SJSA1 (cell line): ENCODE data around the gene SHTN1. TPM values are rescaled to one million over a fixed set of nuclear protein-coding genes. Genes with fewer than 3 reads are reported as not detected.

Experiments used
- DNase-seq, 2 experiments: peaks; one replicate each; pipeline ENCODE4 v3.0.0-alpha.2; 2015 to 2020; ENCODE audit warnings: low spot score in 2 of 2, low read depth in 1 of 2
- H3K27ac ChIP-seq: fragments of 250-450 bp; sonication (Bioruptor Pico); 2 replicates; pipeline ENCODE4 v1.5.1; 2020; ENCODE audit warnings: mild to moderate bottlenecking, moderate library complexity
- H3K27me3 ChIP-seq: fragments of 250-450 bp; sonication (Bioruptor Pico); replicated peaks from 2 replicates; pipeline ENCODE4 v1.5.1; 2020; ENCODE audit warnings: mild to moderate bottlenecking, moderate library complexity
- H3K36me3 ChIP-seq: fragments of 250-450 bp; sonication (Bioruptor Pico); 2 replicates; pipeline ENCODE4 v1.5.1; 2020; ENCODE audit warnings: mild to moderate bottlenecking
- H3K4me1 ChIP-seq: fragments of 250-450 bp; sonication (Bioruptor Pico); replicated peaks from 2 replicates; pipeline ENCODE4 v1.6.1; 2021; ENCODE audit warnings: mild to moderate bottlenecking
- H3K4me3 ChIP-seq: fragments of 250-450 bp; sonication (Bioruptor Pico); 2 replicates; pipeline ENCODE4 v1.5.1; 2020; ENCODE audit warnings: mild to moderate bottlenecking
- H3K9me3 ChIP-seq: fragments of 250-450 bp; sonication (Bioruptor Pico); replicated peaks from 2 replicates; pipeline ENCODE4 v1.5.1; 2020; ENCODE audit warnings: mild to moderate bottlenecking
- total RNA-seq: library from RNA; depleted of rRNA; stranded (reverse); fragments of >200 nt; shearing (Covaris generic); gene quantifications from 2 replicates; pipeline ENCODE4 v1.2.3, GENCODE V29; 2014

The SHTN1 gene
- total RNA-seq, 1 experiment from 2014 or later = 6.5 TPM

DNA sequence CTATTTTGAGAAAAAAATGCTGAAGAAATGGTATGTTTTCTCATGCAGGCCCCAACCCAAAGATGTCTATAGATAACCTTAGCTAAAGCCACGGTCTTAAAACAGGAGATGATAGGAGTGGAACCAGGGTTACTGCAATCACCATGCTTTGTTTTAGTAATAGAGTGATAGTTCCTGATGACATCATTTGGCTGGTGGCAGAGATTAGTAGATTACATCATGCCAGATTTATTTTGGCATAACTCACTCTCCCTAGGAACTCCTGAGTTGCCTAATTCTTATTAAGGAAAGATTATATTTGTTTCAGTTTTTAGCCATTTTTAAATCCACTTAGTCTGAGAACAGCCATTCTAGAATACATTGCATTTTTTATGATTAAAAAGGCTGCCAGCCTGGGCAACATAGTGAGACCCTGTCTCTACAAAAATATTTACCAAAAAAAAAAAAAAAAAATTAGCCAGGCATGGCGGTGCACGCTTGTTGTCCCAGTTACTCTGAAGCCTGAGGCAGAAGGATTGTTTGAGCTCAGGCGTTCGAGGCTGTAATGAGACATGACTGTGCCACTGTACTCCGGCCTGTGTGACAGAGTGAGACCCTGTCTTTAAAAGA, 137.9 kb downstream of the SHTN1 start:
- H3K4me1 ChIP-seq = no peaks in the 10 kb centered on the region
- no peak overlapping the region for H3K4me3 ChIP-seq
- DNase-seq = no peak
- no peak overlapping the region for H3K27ac ChIP-seq
- no peaks in the 10 kb centered on the region for H3K36me3 ChIP-seq
- no peaks in the 10 kb centered on the region for H3K9me3 ChIP-seq
- H3K27me3 ChIP-seq = 0 out of 2 replicates have a peak, but pooled peaks cover 3% of the 10 kb centered on the region

GRCh38 chr10:116866066-116866465, 138.9 kb downstream of the SHTN1 start:
- Histone ChIP-seq H3K27ac (no peak overlapping the region), H3K4me3 (no peak overlapping the region), H3K9me3 (no peaks in the 10 kb centered on the region), H3K27me3 (peaks cover 3% of the 10 kb centered on the region; the same call in 1 of the 2 replicates), H3K36me3 (no peaks in the 10 kb centered on the region), H3K4me1 (no peaks in the 10 kb centered on the region)
- no peak for DNase-seq

- no peaks in the 10 kb centered on the region for H3K4me1 ChIP-seq
- no peaks in the 10 kb centered on the region for H3K9me3 ChIP-seq
Observed at GRCh38 chr10:116864436-116864835, 140.6 kb downstream of the SHTN1 start.

GRCh38 chr10:116861796-116862195, 143.2 kb downstream of the SHTN1 start:
- H3K27ac ChIP-seq = no peak overlapping the region
- no peaks in the 10 kb centered on the region for H3K4me1 ChIP-seq
- H3K9me3 ChIP-seq = no peaks in the 10 kb centered on the region; the same call in 1 of the 2 replicates
- no peaks in the 10 kb centered on the region for H3K36me3 ChIP-seq
- H3K4me3 ChIP-seq = no peak overlapping the region
- DNase-seq = no peak
- H3K27me3 ChIP-seq = no peaks in the 10 kb centered on the region; the same call in 1 of the 2 replicates

More at GRCh38 chr10:116864436-116864835, 140.6 kb downstream of the SHTN1 start:
- no peak for DNase-seq
- H3K36me3 ChIP-seq = no peaks in the 10 kb centered on the region
- H3K4me3 ChIP-seq = no peak overlapping the region
- no peak overlapping the region for H3K27ac ChIP-seq
- H3K27me3 ChIP-seq = peaks cover 3% of the 10 kb centered on the region; the same call in 1 of the 2 replicates

- no peaks in the 10 kb centered on the region; the same call in 1 of the 2 replicates for H3K9me3 ChIP-seq
- H3K27ac ChIP-seq = no peak overlapping the region
- H3K4me1 ChIP-seq = no peaks in the 10 kb centered on the region
- H3K36me3 ChIP-seq = no peaks in the 10 kb centered on the region
- no peak for DNase-seq
- no peak overlapping the region for H3K4me3 ChIP-seq
- H3K27me3 ChIP-seq = no peaks in the 10 kb centered on the region; the same call in 1 of the 2 replicates
Observed at GRCh38 chr10:116857156-116857555, 147.8 kb downstream of the SHTN1 start.

DNA sequence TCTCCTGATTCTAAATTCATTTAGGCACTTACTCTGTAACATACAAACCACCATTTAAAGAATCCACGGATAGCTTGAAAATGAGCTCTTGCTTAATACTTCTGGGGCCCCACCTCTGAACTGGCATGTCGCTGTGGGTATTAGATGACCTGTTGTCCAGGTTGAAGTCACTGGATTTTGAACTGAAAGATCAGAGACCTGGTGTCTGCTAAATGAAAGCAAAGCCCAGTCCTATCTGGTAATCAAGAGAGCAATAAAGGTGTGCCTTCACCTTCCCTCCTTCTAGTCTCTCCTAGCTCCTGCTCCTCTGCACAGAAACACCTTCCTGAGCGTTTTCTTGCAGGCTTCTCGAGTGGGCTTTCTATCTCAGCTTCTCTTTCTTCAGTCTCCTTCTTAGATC, 151.3 kb downstream of the SHTN1 start:
- Histone ChIP-seq H3K27ac (no peak overlapping the region), H3K4me1 (no peaks in the 10 kb centered on the region), H3K9me3 (no peaks in the 10 kb centered on the region; the same call in 1 of the 2 replicates), H3K4me3 (no peak overlapping the region), H3K36me3 (no peaks in the 10 kb centered on the region), H3K27me3 (peaks cover 25% of the 10 kb centered on the region)
- no peak for DNase-seq

- no peak overlapping the region for H3K4me3 ChIP-seq
- H3K9me3 ChIP-seq = no peaks in the 10 kb centered on the region; the same call in 1 of the 2 replicates
- no peak for DNase-seq
- H3K36me3 ChIP-seq = no peaks in the 10 kb centered on the region
- H3K27me3 ChIP-seq = peaks cover 29% of the 10 kb centered on the region
- no peak overlapping the region for H3K27ac ChIP-seq
- no peaks in the 10 kb centered on the region for H3K4me1 ChIP-seq
Observed at GRCh38 chr10:116853287-116853686, 151.7 kb downstream of the SHTN1 start.

- Histone ChIP-seq H3K27ac (no peak overlapping the region), H3K4me1 (no peaks in the 10 kb centered on the region), H3K4me3 (no peak overlapping the region), H3K36me3 (no peaks in the 10 kb centered on the region), H3K9me3 (no peaks in the 10 kb centered on the region), H3K27me3 (peaks cover 31% of the 10 kb centered on the region)
- DNase-seq = no peak
Observed at GRCh38 chr10:116852246-116852645, 152.7 kb downstream of the SHTN1 start.

- DNase-seq = no peak
- Histone ChIP-seq H3K4me1 (no peaks in the 10 kb centered on the region), H3K9me3 (no peaks in the 10 kb centered on the region), H3K27me3 (peaks cover 41% of the 10 kb centered on the region), H3K27ac (no peak overlapping the region), H3K4me3 (no peak overlapping the region), H3K36me3 (no peaks in the 10 kb centered on the region)
Observed at GRCh38 chr10:116850058-116850611, 154.9 kb downstream of the SHTN1 start.

DNA sequence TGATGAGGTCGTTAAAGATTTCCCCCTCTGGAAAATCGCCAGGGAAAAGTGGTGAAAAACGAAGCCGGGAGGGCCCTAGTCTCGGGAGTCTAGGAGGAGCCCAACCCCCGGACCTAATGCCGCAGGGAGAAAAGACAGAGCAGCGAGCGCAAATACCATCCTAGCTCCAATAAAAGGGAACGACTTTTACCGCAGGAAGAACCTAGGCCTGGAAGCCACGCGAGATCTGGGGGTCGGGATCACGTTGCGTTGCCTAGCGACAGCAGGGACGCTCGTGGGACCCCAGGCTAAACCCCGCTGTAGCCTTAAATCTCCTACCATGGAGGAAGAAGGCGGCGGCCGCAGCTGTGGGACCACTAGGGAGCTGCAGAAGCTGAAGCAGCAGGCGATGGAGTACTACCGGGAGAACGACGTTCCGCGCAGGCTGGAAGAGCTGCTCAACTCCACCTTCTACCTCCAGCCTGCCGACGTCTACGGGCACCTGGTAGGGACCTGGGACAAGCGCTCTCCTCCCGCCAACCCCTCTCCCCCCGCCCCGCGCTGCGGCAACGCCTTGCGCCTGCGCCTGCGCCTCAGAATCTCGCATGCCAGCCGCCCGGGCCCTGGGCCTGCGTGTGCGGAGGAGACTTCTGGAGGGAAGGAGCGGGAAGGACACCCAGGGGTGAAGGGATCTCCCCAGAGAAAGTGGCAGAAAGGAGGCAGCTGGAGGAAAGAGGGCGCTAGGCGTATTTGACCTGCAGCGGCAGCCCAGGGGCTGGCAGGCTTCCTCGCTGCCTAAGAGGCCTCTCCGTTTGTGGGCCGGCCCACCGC, 155.5 kb downstream of the SHTN1 start, which contains the start of gene ENO4:
Gene ENO4, plus strand, starts transcription at position 252 of the 810 bp plus-strand sequence. Its CDS starts 68 bp downstream, at position 320.
- Histone ChIP-seq H3K36me3 (no peaks in the 10 kb centered on the region), H3K27ac (no peak within 1 kb of the TSS), H3K4me3 (peak within 1 kb of the TSS; percentile 33), H3K9me3 (no peaks in the 10 kb centered on the region), H3K27me3 (peaks cover 41% of the 10 kb centered on the region), H3K4me1 (no peaks in the 10 kb centered on the region)
- peak; percentile 34 to 57 for DNase-seq

- H3K9me3 ChIP-seq = no peaks in the 10 kb centered on the region
- no peaks in the 10 kb centered on the region for H3K4me1 ChIP-seq
- H3K4me3 ChIP-seq = peak overlapping the region; percentile 33
- DNase-seq = no peak
- no peaks in the 10 kb centered on the region for H3K36me3 ChIP-seq
- H3K27me3 ChIP-seq = peaks cover 41% of the 10 kb centered on the region
- no peak overlapping the region for H3K27ac ChIP-seq
Observed at GRCh38 chr10:116848944-116849247, 156.1 kb downstream of the SHTN1 start.

DNA sequence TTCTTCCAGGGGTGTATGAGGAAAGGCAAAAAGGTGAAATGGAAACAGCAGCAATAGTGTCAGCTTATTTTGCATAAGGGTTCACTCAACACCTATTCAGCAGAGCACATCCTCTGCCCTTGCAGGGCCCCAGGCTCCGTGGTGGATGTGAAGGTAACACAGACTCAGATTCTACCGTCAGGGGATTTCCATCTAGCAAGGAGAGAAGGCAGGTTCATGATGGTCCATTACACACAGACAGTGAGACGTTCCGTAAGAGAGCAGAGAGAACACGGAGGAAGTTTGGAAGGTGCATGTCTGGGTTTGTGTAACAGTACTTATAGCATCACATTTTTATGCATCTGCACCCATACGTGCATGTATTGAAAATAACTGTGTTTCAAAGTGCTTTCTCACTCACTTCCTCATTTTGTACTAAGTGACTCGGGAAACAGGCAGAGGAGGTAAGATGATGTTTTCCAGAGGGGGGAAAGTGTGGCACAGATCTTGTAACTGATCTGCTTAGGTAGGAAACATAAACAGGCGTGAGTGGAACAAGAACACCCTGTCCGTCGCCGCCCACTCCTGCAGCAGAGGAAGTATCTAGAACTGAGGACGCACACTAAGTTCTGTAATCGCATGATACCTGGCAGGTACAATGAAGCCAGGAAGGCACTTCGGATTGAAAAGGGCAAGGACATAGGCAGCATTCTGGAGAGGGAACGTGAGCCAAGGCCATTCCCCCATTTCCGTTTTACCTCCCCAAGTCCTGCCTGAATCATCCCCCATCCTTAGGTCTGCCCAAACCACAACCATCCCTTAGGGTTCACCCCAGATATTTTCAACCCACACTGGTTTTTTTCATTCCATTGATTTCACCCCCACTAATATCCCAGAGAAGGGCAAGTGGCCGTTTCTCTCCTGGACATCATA, 156.7 kb downstream of the SHTN1 start:
- H3K27ac ChIP-seq = no peak overlapping the region

DNA sequence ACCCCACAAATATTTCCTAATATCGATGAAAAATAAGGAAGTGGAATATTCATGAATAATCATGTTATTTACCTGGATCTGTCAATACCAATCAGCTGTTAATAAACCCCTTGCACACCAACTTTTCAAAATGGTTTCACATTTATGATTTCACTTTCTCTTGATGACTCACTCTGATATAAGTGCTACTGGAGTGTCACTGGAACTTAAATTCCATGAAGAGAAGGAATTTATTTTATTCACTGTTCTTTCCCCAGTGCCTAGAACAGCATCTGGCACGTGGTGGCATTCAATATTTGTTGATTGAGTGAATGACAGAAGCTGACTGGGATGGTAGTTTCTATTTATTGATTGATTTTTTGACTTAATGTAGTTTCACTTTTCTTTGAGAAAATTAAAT, 159.2 kb downstream of the SHTN1 start:
- Histone ChIP-seq H3K36me3 (no peaks in the 10 kb centered on the region), H3K4me1 (no peaks in the 10 kb centered on the region), H3K27ac (no peak overlapping the region), H3K4me3 (no peak overlapping the region), H3K9me3 (no peaks in the 10 kb centered on the region), H3K27me3 (peaks cover 38% of the 10 kb centered on the region)
- no peak for DNase-seq

More for the DNA sequence above, 156.7 kb downstream of the SHTN1 start:
- Histone ChIP-seq H3K9me3 (no peaks in the 10 kb centered on the region), H3K4me1 (no peaks in the 10 kb centered on the region), H3K4me3 (no peak overlapping the region), H3K27me3 (peaks cover 41% of the 10 kb centered on the region), H3K36me3 (no peaks in the 10 kb centered on the region)
- DNase-seq = no peak
